NCI-H146 treated with DMSO at 0.1 percent for 48 hours (cell line): Measurements from ENCODE around the gene INHBA.

Experiments
- DNase-seq: peaks from one replicate; lab custom pipeline; 2025; ENCODE audit not compliant: unreplicated experiment; lab: John Stamatoyannopoulos, UW

INHBA gene

GRCh38 chr7:41702635-41703371 is at the start of gene INHBA:
Gene INHBA (minus strand): TSS chr7:41703090. CDS start chr7:41700374, 2,716 bp downstream.
- no peak for DNase-seq

- DNase-seq = no peak
Observed at GRCh38 chr7:41752615-41753014, 49.7 kb upstream of the INHBA start.

GRCh38 chr7:41750661-41751540 is 48.0 kb upstream of the INHBA start:
- DNase-seq = no peak

- DNase-seq = no peak
Observed at GRCh38 chr7:41747961-41748360, 45.1 kb upstream of the INHBA start.

- DNase-seq = no peak
Observed at GRCh38 chr7:41745451-41745850, 42.6 kb upstream of the INHBA start.

- DNase-seq = no peak
Observed at GRCh38 chr7:41744161-41744560, 41.3 kb upstream of the INHBA start.

- no peak for DNase-seq
Observed at GRCh38 chr7:41742401-41743020, 39.6 kb upstream of the INHBA start.

- no peak for DNase-seq
Observed at GRCh38 chr7:41738806-41739205, 35.9 kb upstream of the INHBA start.

GRCh38 chr7:41738336-41738735 is 35.4 kb upstream of the INHBA start:
- DNase-seq = no peak

GRCh38 chr7:41735206-41735605 is 32.3 kb upstream of the INHBA start:
- no peak for DNase-seq

GRCh38 chr7:41732843-41733306 is 30.0 kb upstream of the INHBA start:
- DNase-seq = no peak

- no peak for DNase-seq
Observed at GRCh38 chr7:41732436-41732785, 29.5 kb upstream of the INHBA start.

- no peak for DNase-seq
Observed at GRCh38 chr7:41731493-41732435, 28.9 kb upstream of the INHBA start.

GRCh38 chr7:41730668-41731067 is 27.8 kb upstream of the INHBA start:
- DNase-seq = no peak

- no peak for DNase-seq
Observed at GRCh38 chr7:41730161-41730560, 27.3 kb upstream of the INHBA start.

- no peak for DNase-seq
Observed at GRCh38 chr7:41729059-41729458, 26.2 kb upstream of the INHBA start.

GRCh38 chr7:41725013-41725412 is 22.1 kb upstream of the INHBA start:
- no peak for DNase-seq

GRCh38 chr7:41720886-41721285 is 18.0 kb upstream of the INHBA start:
- DNase-seq = no peak

GRCh38 chr7:41720046-41720445 is 17.2 kb upstream of the INHBA start:
- DNase-seq = no peak

- no peak for DNase-seq
Observed at GRCh38 chr7:41716691-41717090, 13.8 kb upstream of the INHBA start.

- DNase-seq = no peak
Observed at GRCh38 chr7:41715000-41715399, 12.1 kb upstream of the INHBA start.
